AG10803 (cell line): ENCODE results near the gene THSD4.

Source experiments
- DNase-seq: peaks from one replicate; pipeline ENCODE4 v3.0.0; 2010; ENCODE audit warnings: low read depth
- H3K4me3 ChIP-seq: 2 replicates; pipeline ENCODE4 v1.5.1; 2011; ENCODE audit warnings: mild to moderate bottlenecking, low read length, control low read depth
- TF ChIP-seq, protein P1 (sequence below): conservative IDR thresholded peaks from 2 replicates; pipeline ENCODE4 v1.5.1; 2011; ENCODE audit warnings: mild to moderate bottlenecking, low read length, control low read depth, inconsistent platforms

THSD4 gene

DNA sequence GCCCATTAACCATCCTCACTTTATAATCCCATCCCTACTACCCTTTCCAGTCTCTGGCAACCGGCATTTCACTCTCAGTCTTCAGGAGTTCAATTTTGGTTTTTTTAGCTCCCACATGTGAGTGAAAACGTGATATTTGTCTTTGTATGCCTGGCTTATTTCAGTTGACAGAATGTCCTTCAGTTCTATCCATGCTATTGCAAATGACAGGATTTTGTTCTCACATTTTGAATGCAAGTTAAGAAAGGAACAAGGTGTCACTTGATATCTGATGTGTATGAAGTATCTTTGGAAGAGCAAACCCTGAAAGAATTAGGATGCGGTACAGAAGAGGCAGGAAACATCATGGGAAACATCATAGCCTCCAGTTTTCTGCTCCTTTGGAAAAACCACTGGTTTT, 298.1 kb downstream of the THSD4 start:
- no peak for DNase-seq
- TF ChIP-seq, protein P1, sequence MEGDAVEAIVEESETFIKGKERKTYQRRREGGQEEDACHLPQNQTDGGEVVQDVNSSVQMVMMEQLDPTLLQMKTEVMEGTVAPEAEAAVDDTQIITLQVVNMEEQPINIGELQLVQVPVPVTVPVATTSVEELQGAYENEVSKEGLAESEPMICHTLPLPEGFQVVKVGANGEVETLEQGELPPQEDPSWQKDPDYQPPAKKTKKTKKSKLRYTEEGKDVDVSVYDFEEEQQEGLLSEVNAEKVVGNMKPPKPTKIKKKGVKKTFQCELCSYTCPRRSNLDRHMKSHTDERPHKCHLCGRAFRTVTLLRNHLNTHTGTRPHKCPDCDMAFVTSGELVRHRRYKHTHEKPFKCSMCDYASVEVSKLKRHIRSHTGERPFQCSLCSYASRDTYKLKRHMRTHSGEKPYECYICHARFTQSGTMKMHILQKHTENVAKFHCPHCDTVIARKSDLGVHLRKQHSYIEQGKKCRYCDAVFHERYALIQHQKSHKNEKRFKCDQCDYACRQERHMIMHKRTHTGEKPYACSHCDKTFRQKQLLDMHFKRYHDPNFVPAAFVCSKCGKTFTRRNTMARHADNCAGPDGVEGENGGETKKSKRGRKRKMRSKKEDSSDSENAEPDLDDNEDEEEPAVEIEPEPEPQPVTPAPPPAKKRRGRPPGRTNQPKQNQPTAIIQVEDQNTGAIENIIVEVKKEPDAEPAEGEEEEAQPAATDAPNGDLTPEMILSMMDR = no peak
- H3K4me3 ChIP-seq = no peak overlapping the region

DNA sequence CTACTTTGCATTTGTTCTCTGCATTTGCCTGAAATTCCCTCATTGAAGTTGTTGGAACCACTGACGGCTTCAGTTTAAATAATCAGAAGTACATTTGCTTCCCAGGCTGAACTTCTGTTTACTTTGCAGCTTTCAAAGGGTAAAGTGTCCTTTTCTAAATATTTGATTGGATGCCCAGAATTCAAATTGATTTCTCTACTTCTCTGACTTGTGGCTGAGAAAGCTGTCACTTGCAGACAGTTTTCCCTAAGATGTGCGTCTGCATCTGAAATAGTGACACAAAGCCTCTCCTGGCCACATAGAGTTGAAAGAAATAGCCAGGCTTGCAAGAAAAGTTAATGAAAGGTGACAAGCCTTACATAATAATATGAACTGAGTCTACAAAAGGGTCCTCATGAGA, 299.6 kb downstream of the THSD4 start:
- DNase-seq = no peak
- H3K4me3 ChIP-seq = no peak overlapping the region
- TF ChIP-seq, protein P1 = no peak

DNA sequence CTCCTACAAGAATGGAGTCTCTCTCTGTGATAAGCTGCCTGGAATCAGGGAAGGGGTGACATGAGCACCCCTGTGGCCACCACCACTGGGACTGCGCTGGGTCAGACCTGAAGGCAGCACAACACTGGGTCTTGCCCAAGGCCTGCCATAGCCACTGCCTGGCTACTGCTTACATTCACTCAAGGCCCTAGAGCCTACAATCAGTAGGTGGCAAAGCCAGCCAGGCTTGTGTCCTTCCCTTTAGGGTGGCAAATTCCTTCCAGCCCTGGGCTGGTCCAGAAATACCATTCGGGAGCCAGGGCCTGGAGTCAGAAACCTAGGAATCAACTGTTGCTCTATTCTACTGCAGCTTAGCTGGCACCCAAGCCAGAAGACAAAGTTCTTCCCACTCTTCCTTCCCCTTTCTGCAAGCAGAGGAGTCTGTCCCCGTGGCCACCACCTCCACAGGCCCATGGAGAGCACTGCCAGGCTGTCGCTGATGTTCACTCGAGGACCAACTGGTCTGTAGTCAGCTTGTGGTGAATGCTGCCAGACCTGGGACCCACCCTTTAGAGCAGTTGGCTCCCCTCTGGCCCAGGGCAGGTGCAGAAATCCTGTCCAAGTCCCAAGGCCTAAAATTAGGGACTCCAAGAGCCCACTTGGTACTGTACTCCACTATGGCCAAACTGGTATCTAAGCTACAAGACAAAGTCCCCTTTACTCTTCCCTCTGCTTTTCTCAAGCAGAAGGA, 307.4 kb downstream of the THSD4 start:
- TF ChIP-seq, protein P1 = no peak
- H3K4me3 ChIP-seq = no peak overlapping the region
- DNase-seq = no peak

GRCh38 chr15:71424765-71425164, 309.5 kb downstream of the THSD4 start:
- TF ChIP-seq, protein P1 = no peak
- no peak for DNase-seq

DNA sequence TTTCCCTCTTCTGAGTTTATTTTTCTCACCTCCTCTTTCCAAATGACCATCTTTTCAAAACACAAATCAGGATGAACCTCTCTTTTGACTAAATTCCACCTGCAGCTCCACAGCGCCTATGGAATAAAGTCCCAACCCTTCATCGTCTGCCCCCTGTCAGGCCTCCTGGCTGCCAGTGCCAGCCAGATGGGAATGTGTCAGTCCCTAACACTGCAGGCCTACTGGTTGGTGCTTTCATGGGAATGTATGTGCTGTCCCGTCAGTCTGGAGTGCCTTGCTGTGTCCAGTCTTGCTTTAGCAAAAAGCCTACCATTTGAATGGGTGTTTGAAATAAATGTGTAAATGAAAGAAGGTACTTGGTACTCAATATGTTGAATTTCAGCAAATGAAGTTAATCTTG, 310.1 kb downstream of the THSD4 start:
- TF ChIP-seq, protein P1 = no peak
- H3K4me3 ChIP-seq = no peak overlapping the region
- no peak for DNase-seq

More at GRCh38 chr15:71424765-71425164, 309.5 kb downstream of the THSD4 start:
- H3K4me3 ChIP-seq = no peak overlapping the region

DNA sequence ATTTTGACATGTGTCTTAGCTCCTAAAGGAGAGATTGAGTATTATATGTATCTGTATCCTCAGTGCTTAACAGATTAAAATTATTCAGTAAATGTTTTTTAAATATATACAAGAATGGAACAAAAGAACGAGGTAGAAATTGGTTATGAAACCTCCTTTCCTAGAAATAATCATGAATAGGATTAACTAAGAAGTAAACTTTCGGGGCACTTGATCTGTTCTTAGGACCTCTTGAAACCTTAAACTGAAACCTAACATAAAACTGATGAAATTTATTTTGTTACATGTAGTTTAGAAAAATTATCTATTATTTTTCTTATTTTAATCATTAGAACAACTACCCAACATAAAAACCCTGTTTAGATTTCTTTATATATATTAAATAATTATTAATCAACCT, 311.5 kb downstream of the THSD4 start:
- TF ChIP-seq, protein P1 = no peak
- DNase-seq = no peak

GRCh38 chr15:71430782-71431181, 315.5 kb downstream of the THSD4 start:
- H3K4me3 ChIP-seq = no peak overlapping the region
- no peak for DNase-seq
- TF ChIP-seq, protein P1 = no peak

More for the DNA sequence above, 311.5 kb downstream of the THSD4 start:
- no peak overlapping the region for H3K4me3 ChIP-seq
